ENCODE measurements around the gene GUCY1A2.

Gene GUCY1A2

DNA sequence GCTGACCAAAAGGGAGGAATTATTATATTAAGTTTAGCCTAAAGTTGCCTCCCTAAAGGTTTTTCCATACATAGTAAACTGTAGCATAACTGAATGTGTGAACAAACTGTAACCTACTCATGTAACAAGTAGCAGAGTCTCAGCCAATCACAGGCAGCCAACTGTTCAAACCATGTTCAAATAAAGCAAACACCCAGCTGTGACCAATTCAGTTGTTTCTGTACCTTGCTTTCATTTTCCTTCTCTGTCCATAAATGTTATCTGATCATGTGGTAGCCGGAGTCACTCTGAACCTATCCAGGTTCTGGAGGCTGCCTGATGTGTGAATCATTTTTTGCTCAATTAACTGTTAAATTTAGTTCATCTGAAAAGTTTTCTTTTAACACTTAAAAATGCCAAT is 373.5 kb downstream of the GUCY1A2 start:
- DNase-seq (ENCODE audit: low read depth): no peak

DNA sequence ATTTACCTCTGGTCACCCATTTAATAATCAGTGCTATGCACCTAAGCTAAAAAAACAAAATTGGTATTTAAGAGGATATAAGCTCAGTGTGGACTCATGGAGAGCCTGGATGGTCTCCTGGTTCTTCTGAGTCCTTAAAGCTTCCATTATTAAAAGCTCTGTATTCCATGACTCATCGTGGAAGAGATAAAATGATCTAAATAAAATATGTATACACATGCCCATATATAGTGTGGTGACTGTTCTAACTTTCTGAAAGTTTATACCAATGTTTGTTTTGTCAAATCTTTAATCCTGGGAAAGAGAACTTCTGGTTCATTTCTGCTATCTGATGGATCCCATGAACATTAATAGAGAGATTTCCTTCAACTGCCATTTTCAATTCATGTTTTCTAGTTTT is 375.9 kb downstream of the GUCY1A2 start:
- DNase-seq (ENCODE audit: low read depth): no peak

DNA sequence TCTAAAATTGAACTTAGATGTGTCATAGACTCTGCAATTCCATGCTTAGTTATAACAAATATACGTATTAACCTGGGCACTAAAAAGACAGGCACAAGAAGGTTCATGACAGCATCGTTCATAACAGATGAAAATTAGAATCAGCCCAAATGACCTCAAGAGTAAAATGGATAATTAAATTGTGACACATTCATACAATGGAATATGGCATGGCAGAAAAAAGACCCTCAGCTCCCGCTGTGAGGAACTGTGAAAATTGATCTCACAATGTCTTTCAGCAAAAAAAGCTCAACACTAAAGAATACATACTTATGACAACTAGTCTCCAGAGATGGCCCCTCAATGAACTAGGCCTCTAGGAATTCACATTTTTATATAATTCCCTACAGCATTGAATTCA is 386.0 kb downstream of the GUCY1A2 start:
- DNase-seq (ENCODE audit: low read depth): no peak

DNA sequence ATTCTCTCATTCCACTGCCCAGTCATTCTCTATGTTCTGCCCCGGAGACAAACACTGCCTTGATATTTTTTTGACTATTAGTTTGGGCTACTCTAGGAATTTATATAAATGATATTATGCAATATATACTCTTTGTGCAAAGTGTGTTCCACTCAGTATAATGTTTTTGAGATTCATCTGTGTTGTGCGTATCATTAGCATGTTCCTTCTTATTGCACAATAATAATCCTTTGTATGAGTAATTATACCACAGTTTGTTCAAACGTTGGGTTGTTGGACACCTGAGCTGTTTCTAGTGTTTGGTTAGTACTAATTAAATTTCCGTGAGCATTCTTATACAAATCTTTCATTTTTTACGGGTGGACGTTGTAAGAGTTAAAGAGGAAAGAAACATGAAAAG is 390.6 kb downstream of the GUCY1A2 start:
- DNase-seq (ENCODE audit: low read depth): no peak

DNA sequence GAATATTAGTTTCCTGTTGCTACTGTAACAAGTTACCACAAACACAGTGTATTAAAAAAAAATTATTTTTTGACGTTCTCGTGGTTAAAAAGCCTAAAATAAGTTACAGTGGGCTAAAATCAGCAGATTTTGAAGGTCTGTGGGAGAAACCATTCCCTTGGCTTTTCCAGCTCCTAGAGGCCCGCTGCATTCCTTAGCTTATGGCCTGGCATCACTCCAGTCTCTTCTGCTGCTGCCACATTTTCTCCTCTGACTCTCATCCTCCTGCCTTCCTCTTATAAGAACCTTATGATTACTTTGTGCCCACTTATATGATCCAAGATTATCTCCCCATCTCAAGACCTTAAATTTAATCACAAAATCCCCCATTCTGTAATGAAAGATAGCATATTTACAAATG is 392.7 kb downstream of the GUCY1A2 start:
- no peak for DNase-seq (ENCODE audit: low read depth)

- no peak for DNase-seq (ENCODE audit: low read depth)
Observed at GRCh38 chr11:106624377-106624776, 393.9 kb downstream of the GUCY1A2 start.
